Activated T-cell treated with anti-CD3 and anti-CD28 coated beads, Interleukin-2, amount 50 U/mL, for 72 hours (primary cell): ENCODE results near the gene MYLIP. TPM values are rescaled to one million over a fixed set of nuclear protein-coding genes. Genes with fewer than 3 reads are reported as not detected.

Experiments
- ATAC-seq, 2 donors: fragments of 150-1000 bp; cut with Tn5 transposase; replicated peaks in 1 of 2; 2 replicates each; pipeline ENCODE4 v1.10.0; 2021; ENCODE audit warnings: moderate library complexity in 2 of 2, mild to moderate bottlenecking in 1 of 2
- DNase-seq, 2 donors: peaks; one replicate each; pipeline ENCODE4 v3.0.0; 2021 to 2022; ENCODE audit warnings: mixed read lengths in 1 of 2
- H3K27ac Mint-ChIP-seq: one replicate; pipeline ENCODE4 v1.8.0; 2022; ENCODE audit warnings: mild to moderate bottlenecking, moderate library complexity, mixed read lengths
- H3K27me3 Mint-ChIP-seq: one replicate; pipeline ENCODE4 v1.8.0; 2022; ENCODE audit warnings: low read depth, mixed read lengths
- H3K36me3 Mint-ChIP-seq, 2 donors: one replicate each; pipeline ENCODE4 v1.8.0; 2022; ENCODE audit warnings: mixed read lengths in 2 of 2, mild to moderate bottlenecking in 1 of 2; ENCODE audit not compliant: insufficient read depth in 2 of 2
- H3K4me1 Mint-ChIP-seq: one replicate; pipeline ENCODE4 v1.8.0; 2022; ENCODE audit warnings: low read depth, mixed read lengths
- H3K4me3 Mint-ChIP-seq, 2 donors: one replicate each; pipeline ENCODE4 v1.8.0; 2022; ENCODE audit warnings: mild to moderate bottlenecking in 2 of 2, mixed read lengths in 2 of 2, moderate library complexity in 2 of 2
- H3K9me3 Mint-ChIP-seq, 2 donors: one replicate each; pipeline ENCODE4 v1.8.0; 2022; ENCODE audit warnings: mixed read lengths in 2 of 2
- total RNA-seq, 2 donors: library from RNA; stranded (reverse); gene quantifications; one replicate each; pipeline ENCODE4 v1.2.3, GENCODE V29; 2022

MYLIP gene
- total RNA-seq, 2 donors from 2014 or later = 16.0 to 19.1 TPM

DNA sequence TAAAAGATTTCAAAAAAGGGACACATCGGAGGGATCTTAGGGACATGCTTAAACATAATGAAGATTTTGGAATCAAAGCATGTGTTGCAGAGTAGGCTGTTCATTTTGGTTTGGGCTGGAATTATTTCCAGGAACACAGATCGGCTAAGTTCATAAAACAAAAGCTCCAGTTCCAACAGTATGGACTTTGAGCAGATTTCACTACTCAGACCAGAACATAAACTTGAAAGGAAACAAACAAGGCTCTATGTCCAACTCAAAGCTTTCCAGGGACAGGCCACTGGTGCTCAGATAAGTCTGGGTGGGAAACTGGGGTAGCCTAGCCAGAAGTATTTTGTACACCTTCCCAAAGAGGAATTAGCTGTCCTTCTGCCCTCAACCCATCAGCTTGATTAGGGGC is 58.3 kb downstream of the MYLIP start:
- Mint-ChIP-seq H3K4me1 (peaks cover 14% of the 10 kb centered on the region), H3K36me3 (no peaks in the 10 kb centered on the region), H3K27ac (no peak overlapping the region), H3K27me3 (peaks cover 8% of the 10 kb centered on the region), H3K9me3 (no peaks in the 10 kb centered on the region), H3K4me3 (no peak overlapping the region)
- DNase-seq (no peak), ATAC-seq (no peak)

DNA sequence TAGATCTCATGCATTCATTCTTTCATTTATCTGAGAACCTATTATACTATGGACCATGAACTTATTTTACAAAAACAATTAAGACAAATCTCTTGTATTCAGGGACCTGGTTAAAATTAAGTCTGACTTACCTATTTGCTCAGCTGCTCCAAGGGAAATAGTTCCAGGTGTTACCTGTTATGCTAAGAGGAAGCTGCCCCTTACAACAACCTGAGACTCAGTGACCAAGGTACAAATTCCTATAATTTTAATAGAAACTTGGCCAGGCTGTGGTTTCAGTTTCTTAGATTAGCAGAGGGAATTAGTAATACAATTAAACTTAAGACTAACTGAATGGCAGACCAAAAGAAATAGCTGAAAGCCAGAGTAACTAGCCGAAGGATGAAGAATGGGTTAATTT is 61.3 kb downstream of the MYLIP start:
- Mint-ChIP-seq H3K36me3 (no peaks in the 10 kb centered on the region), H3K9me3 (no peaks in the 10 kb centered on the region), H3K27ac (no peak overlapping the region), H3K27me3 (peaks cover 27% of the 10 kb centered on the region), H3K4me3 (no peak overlapping the region), H3K4me1 (no peaks in the 10 kb centered on the region)
- no peak for ATAC-seq
- DNase-seq = no peak

GRCh38 chr6:16196260-16196983 is 67.5 kb downstream of the MYLIP start:
- Mint-ChIP-seq H3K27ac (no peak overlapping the region), H3K9me3 (no peaks in the 10 kb centered on the region), H3K4me3 (no peak overlapping the region), H3K4me1 (no peaks in the 10 kb centered on the region), H3K36me3 (no peaks in the 10 kb centered on the region), H3K27me3 (peaks cover 39% of the 10 kb centered on the region)
- DNase-seq (no peak), ATAC-seq (no peak)

GRCh38 chr6:16196984-16197546 is 68.2 kb downstream of the MYLIP start:
- Mint-ChIP-seq H3K9me3 (no peaks in the 10 kb centered on the region), H3K4me1 (no peaks in the 10 kb centered on the region), H3K4me3 (no peak overlapping the region), H3K36me3 (no peaks in the 10 kb centered on the region), H3K27ac (no peak overlapping the region), H3K27me3 (peaks cover 39% of the 10 kb centered on the region)
- DNase-seq (no peak), ATAC-seq (no peak)

Other genes with a start within 250 kb of the MYLIP start
- not detected for gene GMPR, start 109.5 kb downstream of the MYLIP start, total RNA-seq